GM18951 (cell line): Measurements from ENCODE around the gene QRICH1.

Experiments
- POLR2A ChIP-seq: IDR thresholded peaks from 4 replicates; pipeline ENCODE4 v1.6.1; 2011; ENCODE audit warnings: mild to moderate bottlenecking; ENCODE audit not compliant: insufficient read length, insufficient read depth; ENCODE audit errors: extremely low read depth
- in situ Hi-C: fragments of 300-500 bp; cut with MboI; formaldehyde crosslinking; loops from one replicate; pipeline ENCODE4 v1.12.0; 2022; ENCODE audit warnings: low sequenced_read_pairs, mixed read lengths, inconsistent platforms; ENCODE audit not compliant: unreplicated experiment

QRICH1 gene

DNA sequence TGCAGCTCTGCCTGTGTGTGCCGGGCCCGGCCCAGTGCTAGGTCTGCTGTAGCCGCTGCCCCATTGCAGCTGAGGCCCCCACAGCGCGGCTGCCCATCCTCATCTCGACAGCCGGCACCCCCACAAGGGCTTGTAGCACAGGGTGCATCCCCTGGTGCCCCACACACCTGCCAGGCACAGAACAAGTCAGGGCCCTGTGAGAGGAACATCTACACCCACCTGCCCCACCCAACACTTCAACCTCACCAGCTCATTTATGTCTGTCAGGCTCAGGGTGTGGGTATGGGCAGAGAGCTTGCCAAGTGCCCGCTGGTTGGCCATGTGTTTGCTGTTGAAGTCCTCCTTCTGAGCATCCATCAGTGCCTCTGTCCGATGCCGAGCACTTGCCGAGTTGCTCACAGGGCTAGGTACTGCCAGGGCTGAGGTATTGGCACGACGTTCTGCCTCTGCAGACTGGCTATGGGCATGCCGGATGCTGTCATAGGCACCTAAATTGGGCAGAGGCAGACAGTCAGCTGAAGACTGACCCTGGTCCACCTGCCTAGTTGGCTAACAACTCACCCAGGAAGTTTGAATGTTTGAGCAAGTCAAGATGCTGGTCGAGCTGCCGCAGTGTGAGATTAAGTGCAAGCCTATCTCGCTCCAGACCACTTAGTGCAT, 29.1 kb upstream of the QRICH1 start:
- TF ChIP-seq POLR2A: no peak
- in situ Hi-C loops: no loop called here

GRCh38 chr3:49122451-49122850, 28.6 kb upstream of the QRICH1 start:
- no peak for TF ChIP-seq POLR2A
- in situ Hi-C loops: no loop called here

GRCh38 chr3:49122022-49122421, 28.2 kb upstream of the QRICH1 start:
- TF ChIP-seq POLR2A: no peak
- in situ Hi-C loops: no loop called here

DNA sequence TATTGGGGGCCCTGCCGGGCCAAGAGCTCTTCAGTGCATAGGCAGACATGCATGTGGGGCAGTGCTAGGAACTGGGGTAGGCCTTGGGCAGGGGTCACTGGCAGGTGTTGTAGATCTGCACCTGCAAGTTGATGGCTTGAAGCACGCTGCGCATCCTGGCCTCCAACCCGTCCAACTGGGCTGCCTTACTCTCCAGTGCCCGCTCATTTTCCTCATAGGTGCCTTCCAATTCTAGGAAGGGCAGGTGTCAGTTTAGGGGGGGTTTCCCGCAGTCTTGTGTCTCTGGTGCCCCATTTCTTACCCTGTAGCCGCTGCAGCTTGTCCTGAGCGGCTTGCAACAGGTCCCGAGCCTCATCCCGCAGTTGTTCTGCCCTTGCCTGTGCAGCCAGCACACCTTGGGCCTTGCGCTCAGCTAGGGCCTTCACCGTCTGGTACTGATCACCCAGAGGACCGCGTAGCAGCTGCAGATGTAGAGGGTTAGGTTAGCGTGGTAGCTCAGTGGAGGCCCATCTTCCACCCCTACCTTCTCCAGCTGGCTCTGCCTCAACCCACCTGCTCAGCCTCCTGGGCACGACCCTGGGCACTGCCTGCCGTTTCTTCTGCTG, 27.4 kb upstream of the QRICH1 start:
- no peak for TF ChIP-seq POLR2A
- in situ Hi-C loops: no loop called here

DNA sequence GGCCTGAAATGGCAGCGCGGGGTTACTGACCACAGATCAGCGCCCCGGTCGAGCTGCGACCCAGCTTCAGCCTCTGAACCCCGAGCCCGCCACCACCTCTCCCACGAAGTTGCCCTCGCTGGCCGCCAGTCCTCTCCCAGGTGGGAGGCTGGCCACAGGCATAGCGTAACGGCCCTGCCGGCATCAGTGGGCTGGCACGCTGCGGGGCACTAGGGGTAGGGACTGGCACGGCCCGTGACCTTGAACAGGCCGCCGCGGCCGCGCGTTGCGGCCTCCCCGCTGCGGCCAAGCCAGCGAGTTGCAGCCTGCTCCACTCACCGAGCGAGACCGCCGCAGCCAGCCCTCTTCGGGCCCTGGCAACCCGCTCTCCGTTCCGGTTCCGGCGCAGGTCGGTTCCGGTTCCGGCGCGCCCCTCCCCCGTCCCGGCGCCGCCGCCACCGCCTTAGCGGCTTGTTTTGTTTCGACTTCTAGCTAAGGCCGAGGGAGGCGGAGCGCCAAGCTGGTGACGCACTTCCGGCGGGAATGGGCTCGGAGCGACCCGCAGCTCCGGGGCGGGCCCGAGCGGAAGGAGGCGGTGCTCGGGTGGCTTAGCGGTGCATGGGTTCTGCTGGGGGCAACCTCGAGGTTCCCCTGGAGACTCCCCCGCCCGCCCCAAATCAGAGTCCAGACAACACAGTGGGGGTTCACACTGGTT, 26.7 kb upstream of the QRICH1 start, which contains the start of gene USP19:
USP19 (minus strand) TSS at position 386 of the 694 bp plus-strand sequence. CDS start 1,678 bp downstream, outside the sequence.
- in situ Hi-C loops: no loop called here
- TF ChIP-seq POLR2A: peak; percentile 95

GRCh38 chr3:49120096-49120437, 26.2 kb upstream of the QRICH1 start:
- no peak for TF ChIP-seq POLR2A
- in situ Hi-C loops: no loop called here

DNA sequence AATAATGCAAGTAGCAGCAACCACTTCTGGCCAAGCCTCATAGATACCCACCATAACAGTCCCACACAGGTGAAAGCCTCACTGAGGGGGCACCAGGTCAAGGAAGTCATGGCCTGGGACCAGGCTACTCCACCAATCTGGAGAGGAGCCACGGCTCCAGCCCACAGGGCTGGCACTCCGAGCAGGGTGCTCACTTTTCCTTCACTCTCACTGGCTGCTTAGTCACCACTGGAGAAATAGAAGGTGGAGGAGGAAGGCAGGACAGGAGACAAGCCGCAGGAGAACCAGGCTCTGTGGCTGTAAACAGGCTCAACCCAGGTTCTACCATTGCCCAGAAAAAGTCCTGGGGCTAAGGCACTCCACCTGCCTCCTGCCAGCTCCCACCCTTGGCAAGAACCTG, 25.6 kb upstream of the QRICH1 start:
- TF ChIP-seq POLR2A: no peak
- in situ Hi-C loops: no loop called here

- in situ Hi-C loops: no loop called here
- no peak for TF ChIP-seq POLR2A
Observed at GRCh38 chr3:49119036-49119435, 25.2 kb upstream of the QRICH1 start.

DNA sequence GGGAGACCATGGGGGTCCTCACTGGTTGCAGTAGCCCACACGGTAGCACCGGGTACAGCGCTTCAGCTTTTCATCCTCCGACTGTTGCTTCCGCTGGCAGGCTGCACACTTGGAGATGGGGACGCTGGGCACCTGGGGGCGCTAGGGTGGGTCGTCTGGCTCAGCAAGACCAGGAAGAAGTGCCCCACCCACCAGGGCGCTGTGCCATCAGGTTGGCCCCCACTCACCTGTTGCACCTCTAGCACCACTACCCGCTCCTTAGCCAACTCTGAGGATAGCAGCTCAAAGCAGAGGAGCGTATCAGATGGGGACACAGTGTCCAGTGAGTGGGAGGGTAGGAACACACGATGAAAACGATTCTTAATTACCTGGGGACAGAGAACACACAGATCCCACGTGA, 18.4 kb upstream of the QRICH1 start:
- no peak for TF ChIP-seq POLR2A
- in situ Hi-C loops: no loop called here

- in situ Hi-C loops: no loop called here
- TF ChIP-seq POLR2A: no peak
Observed at GRCh38 chr3:49111347-49111746, 17.5 kb upstream of the QRICH1 start.

DNA sequence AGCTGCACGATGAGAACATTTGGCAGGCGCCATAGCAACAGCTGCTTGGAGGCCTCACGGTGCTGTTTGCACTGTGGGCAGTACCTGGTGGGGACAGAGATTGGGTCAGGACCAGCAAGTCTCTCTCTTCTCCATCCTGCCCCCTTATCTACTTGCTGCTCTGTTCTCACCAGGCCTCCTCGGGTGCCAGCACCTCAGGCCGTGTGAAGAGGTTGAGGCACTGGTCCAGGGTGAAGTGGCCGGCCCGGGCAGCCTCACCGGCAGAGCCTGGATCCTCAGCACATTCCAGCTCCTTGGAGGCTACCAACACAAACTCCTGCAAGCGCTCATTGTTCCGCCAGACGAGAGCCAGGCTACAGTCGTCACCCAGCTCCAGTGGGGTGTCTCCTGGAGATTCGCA, 16.9 kb upstream of the QRICH1 start:
- in situ Hi-C loops: no loop called here
- no peak for TF ChIP-seq POLR2A

DNA sequence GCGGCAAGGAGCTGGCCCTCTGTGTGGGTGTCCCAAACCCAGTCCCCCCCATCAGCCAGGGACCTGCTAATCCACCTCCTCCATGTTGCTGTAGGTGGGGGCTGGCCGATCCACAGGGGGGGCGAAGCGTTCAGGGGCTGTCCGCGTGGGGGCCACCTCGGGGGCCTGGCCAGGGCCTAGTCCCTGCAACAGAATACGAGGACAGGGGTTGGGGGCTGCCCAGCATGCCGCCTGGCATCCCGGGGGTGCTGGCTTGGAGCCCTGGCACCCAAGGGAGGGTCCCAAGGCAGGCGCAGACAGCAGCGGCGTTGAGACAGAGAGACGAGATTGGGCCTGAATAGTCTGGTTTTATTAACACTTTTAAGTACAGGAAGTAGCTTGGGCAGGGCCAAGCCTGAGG, 14.5 kb upstream of the QRICH1 start:
- in situ Hi-C loops: no loop called here
- TF ChIP-seq POLR2A: no peak

GRCh38 chr3:49104427-49105291, 10.8 kb upstream of the QRICH1 start, which contains the start of gene QARS1:
Gene QARS1, minus strand, starts transcription at chr3:49104757. Its CDS starts 24 bp downstream, at chr3:49104733.
- in situ Hi-C loops: no loop called here
- TF ChIP-seq POLR2A: peak; percentile 86
